MM.1S (cell line): ENCODE measurements around the gene LRRC45.

ENCODE experiments used
- DNase-seq: peaks from one replicate; pipeline ENCODE4 v3.0.0-alpha.2; 2015
- H2AFZ ChIP-seq: fragments of 300-600 bp; sonication (generic); 2 replicates; pipeline ENCODE4 v1.6.0; 2016; ENCODE audit warnings: antibody characterized with exemption, low read length
- H3F3A ChIP-seq: fragments of 300-600 bp; sonication (generic); 2 replicates; pipeline ENCODE4 v1.6.1; 2016; ENCODE audit warnings: mild to moderate bottlenecking, antibody characterized with exemption, low read length, moderate library complexity, mixed read lengths; ENCODE audit not compliant: insufficient read depth
- H3K27ac ChIP-seq: fragments of 300-600 bp; sonication (generic); 2 replicates; pipeline ENCODE4 v1.5.1; 2016; ENCODE audit warnings: mild to moderate bottlenecking, low read length
- H3K27me3 ChIP-seq: fragments of 300-600 bp; sonication (generic); replicated peaks from 2 replicates; pipeline ENCODE4 v1.6.0; 2016; ENCODE audit warnings: low read length; ENCODE audit not compliant: insufficient read depth
- H3K36me3 ChIP-seq: fragments of 300-600 bp; sonication (generic); replicated peaks from 2 replicates; pipeline ENCODE4 v1.6.1; 2016; ENCODE audit warnings: mild to moderate bottlenecking, low read length, mixed read lengths; ENCODE audit not compliant: insufficient read depth
- H3K4me1 ChIP-seq: fragments of 300-600 bp; sonication (generic); 2 replicates; pipeline ENCODE4 v1.6.1; 2016; ENCODE audit warnings: low read length, mixed read lengths
- H3K4me2 ChIP-seq: fragments of 300-600 bp; sonication (generic); 2 replicates; pipeline ENCODE4 v1.6.0; 2016; ENCODE audit warnings: low read depth, low read length
- H3K4me3 ChIP-seq: fragments of 300-600 bp; sonication (generic); 2 replicates; pipeline ENCODE4 v1.5.1; 2016; ENCODE audit warnings: low read length, mixed read lengths
- H3K79me2 ChIP-seq: fragments of 300-600 bp; sonication (generic); 2 replicates; pipeline ENCODE4 v1.6.1; 2016; ENCODE audit warnings: mixed run types, low read length, mixed read lengths
- H3K9ac ChIP-seq: fragments of 300-600 bp; sonication (generic); 2 replicates; pipeline ENCODE4 v1.6.1; 2016; ENCODE audit warnings: low read length, mixed read lengths
- H3K9me2 ChIP-seq: fragments of 300-600 bp; sonication (generic); replicated peaks from 2 replicates; pipeline ENCODE4 v1.6.1; 2016; ENCODE audit warnings: mild to moderate bottlenecking, low read length, mixed read lengths; ENCODE audit not compliant: insufficient read depth
- H3K9me3 ChIP-seq: fragments of 300-600 bp; sonication (generic); replicated peaks from 2 replicates; pipeline ENCODE4 v1.6.1; 2016; ENCODE audit warnings: mild to moderate bottlenecking, low read length, mixed read lengths; ENCODE audit not compliant: insufficient read depth
- H4K20me1 ChIP-seq: fragments of 300-600 bp; sonication (generic); 2 replicates; pipeline ENCODE4 v1.6.1; 2016; ENCODE audit warnings: mild to moderate bottlenecking, low read length, moderate library complexity, mixed read lengths; ENCODE audit not compliant: insufficient read depth
- EZH2 ChIP-seq: fragments of 300-600 bp; sonication (generic); optimal IDR thresholded peaks from 2 replicates; pipeline ENCODE3; 2017; ENCODE audit warnings: low read depth, mild to moderate bottlenecking, antibody characterized with exemption, low read length, mixed read lengths
- EZH2phosphoT487 ChIP-seq: fragments of 300-600 bp; sonication (generic); IDR thresholded peaks from 2 replicates; pipeline ENCODE4 v1.6.1; 2018; ENCODE audit warnings: antibody characterized with exemption, low read length
- TF ChIP-seq, protein P1 (sequence below): fragments of 300-600 bp; sonication (generic); IDR thresholded peaks from 2 replicates; pipeline ENCODE4 v1.5.1; 2016; ENCODE audit warnings: antibody characterized with exemption, low read length, mixed read lengths

LRRC45 gene

DNA sequence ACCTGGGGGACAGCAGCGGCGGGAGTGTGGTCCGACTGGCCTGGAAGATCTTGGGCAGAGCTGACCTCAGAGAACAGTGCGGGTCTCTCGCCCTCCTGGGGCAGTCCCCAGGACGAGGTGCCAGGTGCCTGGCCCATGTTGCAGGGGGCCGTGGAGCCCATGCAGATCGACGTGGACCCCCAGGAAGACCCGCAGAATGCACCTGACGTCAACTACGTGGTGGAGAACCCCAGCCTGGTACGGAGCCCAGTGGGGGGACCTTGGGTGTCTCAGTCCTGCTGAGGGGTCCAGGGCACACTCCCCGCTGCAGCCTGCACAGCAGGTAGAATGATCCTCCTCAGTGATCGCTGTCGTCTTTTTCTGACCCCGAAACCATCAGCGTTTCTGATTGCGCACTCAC is 30.0 kb downstream of the LRRC45 start:
- H3K9me2 ChIP-seq: no peaks in the 10 kb centered on the region
- H4K20me1 ChIP-seq: no peaks in the 10 kb centered on the region
- no peak for TF ChIP-seq EZH2phosphoT487
- no peak for TF ChIP-seq EZH2
- TF ChIP-seq, protein P1, sequence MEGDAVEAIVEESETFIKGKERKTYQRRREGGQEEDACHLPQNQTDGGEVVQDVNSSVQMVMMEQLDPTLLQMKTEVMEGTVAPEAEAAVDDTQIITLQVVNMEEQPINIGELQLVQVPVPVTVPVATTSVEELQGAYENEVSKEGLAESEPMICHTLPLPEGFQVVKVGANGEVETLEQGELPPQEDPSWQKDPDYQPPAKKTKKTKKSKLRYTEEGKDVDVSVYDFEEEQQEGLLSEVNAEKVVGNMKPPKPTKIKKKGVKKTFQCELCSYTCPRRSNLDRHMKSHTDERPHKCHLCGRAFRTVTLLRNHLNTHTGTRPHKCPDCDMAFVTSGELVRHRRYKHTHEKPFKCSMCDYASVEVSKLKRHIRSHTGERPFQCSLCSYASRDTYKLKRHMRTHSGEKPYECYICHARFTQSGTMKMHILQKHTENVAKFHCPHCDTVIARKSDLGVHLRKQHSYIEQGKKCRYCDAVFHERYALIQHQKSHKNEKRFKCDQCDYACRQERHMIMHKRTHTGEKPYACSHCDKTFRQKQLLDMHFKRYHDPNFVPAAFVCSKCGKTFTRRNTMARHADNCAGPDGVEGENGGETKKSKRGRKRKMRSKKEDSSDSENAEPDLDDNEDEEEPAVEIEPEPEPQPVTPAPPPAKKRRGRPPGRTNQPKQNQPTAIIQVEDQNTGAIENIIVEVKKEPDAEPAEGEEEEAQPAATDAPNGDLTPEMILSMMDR: no peak
- H3K27ac ChIP-seq: no peak overlapping the region
- H3K4me1 ChIP-seq: peaks cover 7% of the 10 kb centered on the region; the same call in 1 of the 2 replicates
- no peaks in the 10 kb centered on the region; the same call in 1 of the 2 replicates for H3F3A ChIP-seq
- no peaks in the 10 kb centered on the region for H3K27me3 ChIP-seq
- DNase-seq: no peak
- H3K36me3 ChIP-seq: no peaks in the 10 kb centered on the region
- H3K9me3 ChIP-seq: no peaks in the 10 kb centered on the region
- H3K4me2 ChIP-seq: peak overlapping the region; percentile 98
- H2AFZ ChIP-seq: no peak overlapping the region
- H3K79me2 ChIP-seq: peaks cover 24% of the 10 kb centered on the region
- no peak overlapping the region for H3K9ac ChIP-seq
- peak overlapping the region; percentile 83; the same call in 1 of the 2 replicates for H3K4me3 ChIP-seq

DNA sequence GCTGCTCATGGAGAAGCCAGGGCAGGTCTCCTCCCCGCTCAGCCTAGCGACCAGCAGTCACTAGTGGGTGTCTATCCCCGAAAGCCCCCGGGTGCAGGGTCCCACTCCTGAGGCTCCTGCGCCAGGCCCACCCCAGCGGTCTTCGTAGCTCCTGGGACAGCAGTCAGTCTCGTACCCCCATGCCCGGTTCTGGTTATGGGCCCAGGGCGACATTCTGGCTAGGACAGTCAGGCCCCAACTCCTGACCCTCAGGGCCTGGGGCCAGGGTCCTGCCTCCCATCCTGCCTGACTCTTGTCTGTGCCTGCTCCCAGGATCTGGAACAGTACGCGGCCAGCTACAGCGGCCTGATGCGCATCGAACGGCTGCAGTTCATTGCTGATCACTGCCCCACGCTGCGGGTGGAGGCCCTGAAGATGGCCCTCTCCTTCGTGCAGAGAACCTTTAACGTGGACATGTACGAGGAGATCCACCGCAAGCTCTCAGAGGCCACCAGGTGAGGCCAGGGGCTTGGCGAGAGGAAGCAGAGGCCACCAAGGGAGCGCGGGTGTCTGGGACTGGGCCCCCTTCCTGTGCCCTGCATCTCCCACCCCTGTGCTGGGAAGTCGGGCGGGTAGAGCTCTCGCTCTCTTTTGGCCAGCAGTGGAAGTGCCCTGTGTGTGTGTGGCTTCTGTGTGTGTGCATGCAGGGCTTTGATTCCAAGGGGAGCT is 30.6 kb downstream of the LRRC45 start:
- Histone ChIP-seq H3F3A (no peaks in the 10 kb centered on the region; the same call in 1 of the 2 replicates), H3K9me2 (no peaks in the 10 kb centered on the region), H2AFZ (no peak overlapping the region), H3K4me1 (peaks cover 7% of the 10 kb centered on the region; the same call in 1 of the 2 replicates), H3K79me2 (peaks cover 24% of the 10 kb centered on the region), H3K9ac (no peak overlapping the region), H3K27me3 (no peaks in the 10 kb centered on the region), H4K20me1 (no peaks in the 10 kb centered on the region), H3K4me2 (peak overlapping the region; percentile 98; the same call in 1 of the 2 replicates), H3K27ac (no peak overlapping the region), H3K9me3 (no peaks in the 10 kb centered on the region), H3K4me3 (no peak overlapping the region), H3K36me3 (no peaks in the 10 kb centered on the region)
- TF ChIP-seq EZH2 (no peak), EZH2phosphoT487 (no peak)
- TF ChIP-seq, protein P1: no peak
- no peak for DNase-seq

DNA sequence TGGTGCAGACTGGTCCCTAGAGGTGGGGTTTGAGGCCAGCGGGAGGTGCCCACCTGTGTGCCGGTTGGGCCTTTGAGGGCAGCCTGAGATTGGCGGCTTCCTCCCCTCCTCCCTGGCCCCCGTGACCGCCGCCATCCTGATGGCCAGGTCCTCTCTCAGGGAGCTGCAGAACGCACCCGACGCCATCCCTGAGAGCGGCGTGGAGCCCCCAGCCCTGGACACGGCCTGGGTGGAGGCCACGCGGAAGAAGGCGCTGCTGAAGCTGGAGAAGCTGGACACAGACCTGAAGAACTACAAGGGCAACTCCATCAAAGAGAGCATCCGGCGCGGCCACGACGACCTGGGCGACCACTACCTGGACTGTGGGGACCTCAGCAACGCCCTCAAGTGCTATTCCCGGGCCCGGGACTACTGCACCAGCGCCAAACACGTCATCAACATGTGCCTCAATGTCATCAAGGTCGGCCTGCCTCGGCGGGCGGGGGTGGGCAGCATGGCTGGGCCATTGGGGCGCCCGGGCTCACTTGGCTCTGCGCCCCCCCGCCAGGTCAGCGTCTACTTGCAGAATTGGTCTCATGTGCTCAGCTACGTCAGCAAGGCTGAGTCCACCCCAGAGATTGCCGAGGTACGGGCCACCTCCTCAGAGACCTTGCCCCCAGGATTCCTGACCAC is 31.4 kb downstream of the LRRC45 start:
- no peak for TF ChIP-seq EZH2
- TF ChIP-seq, protein P1: no peak
- TF ChIP-seq EZH2phosphoT487: no peak
- Histone ChIP-seq H3K4me1 (peaks cover 7% of the 10 kb centered on the region; the same call in 1 of the 2 replicates), H3K4me2 (no peak overlapping the region), H3K79me2 (peaks cover 24% of the 10 kb centered on the region), H3K36me3 (no peaks in the 10 kb centered on the region), H4K20me1 (no peaks in the 10 kb centered on the region), H3K4me3 (no peak overlapping the region), H2AFZ (no peak overlapping the region), H3K27me3 (no peaks in the 10 kb centered on the region), H3F3A (no peaks in the 10 kb centered on the region; the same call in 1 of the 2 replicates), H3K9me3 (no peaks in the 10 kb centered on the region), H3K9me2 (no peaks in the 10 kb centered on the region), H3K27ac (no peak overlapping the region), H3K9ac (no peak overlapping the region)
- DNase-seq: no peak
